Stimulated activated naive CD4-positive, alpha-beta T cell (primary cell): ENCODE measurements around the gene EIF4E2.

Experiments used
- DNase-seq, 6 experiments: peaks; one replicate each; lab custom pipeline; 2025; lab: John Stamatoyannopoulos, UW

The EIF4E2 gene

DNA sequence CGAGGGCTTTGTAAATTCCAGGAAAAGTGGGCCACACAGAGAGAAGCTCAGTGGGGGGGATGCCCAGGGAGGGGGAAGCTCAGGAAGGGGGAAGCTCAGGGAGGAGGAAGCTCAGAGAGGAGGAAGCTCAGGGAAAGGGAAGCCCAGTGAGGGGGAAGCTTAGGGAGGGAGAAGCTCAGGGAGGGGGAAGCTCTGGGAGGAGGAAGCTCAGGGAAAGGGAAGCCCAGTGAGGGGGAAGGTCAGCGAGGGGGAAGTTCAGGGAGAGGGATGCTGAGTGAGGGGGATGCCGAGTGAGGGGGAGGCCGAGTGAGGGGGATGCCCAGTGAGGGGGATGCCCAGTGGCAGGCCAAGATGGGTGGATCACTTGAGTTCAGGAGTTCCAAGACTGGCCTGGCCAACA lies 11.8 kb upstream of the EIF4E2 start:
- DNase-seq = no peak

DNA sequence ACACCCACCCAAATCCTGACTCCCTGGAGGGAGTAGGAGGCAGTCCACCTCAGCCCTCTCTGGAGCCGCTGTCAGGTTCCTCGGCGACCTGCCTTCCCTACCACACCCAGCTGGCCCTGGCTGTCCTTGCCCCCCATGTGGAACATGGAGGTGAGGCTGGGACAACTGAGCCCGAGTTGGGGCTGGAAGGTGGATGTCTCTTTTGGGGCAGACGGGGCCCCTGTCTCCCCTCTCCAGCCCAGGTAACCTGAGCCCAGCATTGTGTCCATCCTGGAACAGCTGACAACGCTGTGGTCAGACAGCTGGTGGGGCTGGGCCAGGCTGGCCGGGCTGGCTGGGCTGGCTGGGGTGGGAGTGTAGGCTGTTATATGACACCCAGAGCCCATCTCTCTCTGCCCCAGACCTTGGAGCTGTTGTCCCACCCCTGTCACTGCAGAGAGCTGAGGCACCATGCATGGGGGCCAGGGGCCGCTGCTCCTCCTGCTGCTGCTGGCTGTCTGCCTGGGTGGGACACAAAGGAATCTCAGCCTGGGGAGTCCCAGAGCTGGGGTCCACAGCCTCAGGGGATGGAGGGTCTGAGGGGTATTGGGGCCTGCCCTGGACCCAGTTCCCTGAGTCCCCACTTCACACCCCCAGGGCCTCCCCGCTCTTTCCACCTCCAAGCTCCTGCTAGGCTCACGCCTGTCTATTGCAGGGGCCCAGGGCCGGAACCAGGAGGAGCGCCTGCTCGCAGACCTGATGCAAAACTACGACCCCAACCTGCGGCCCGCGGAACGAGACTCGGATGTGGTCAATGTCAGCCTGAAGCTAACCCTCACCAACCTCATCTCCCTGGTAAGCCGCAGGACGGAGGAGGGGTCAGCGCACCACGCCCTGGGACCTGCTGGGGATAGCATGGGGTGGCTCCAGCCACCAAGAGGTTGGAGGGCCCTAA lies 10.9 kb upstream of the EIF4E2 start, which contains the start of gene CHRNG:
Gene CHRNG, plus strand, starts transcription at position 395 of the 934 bp plus-strand sequence. Its CDS starts 56 bp downstream, at position 451.
- no peak for DNase-seq

- DNase-seq = no peak
Observed at GRCh38 chr2:232540441-232541041, 9.9 kb upstream of the EIF4E2 start.

DNA sequence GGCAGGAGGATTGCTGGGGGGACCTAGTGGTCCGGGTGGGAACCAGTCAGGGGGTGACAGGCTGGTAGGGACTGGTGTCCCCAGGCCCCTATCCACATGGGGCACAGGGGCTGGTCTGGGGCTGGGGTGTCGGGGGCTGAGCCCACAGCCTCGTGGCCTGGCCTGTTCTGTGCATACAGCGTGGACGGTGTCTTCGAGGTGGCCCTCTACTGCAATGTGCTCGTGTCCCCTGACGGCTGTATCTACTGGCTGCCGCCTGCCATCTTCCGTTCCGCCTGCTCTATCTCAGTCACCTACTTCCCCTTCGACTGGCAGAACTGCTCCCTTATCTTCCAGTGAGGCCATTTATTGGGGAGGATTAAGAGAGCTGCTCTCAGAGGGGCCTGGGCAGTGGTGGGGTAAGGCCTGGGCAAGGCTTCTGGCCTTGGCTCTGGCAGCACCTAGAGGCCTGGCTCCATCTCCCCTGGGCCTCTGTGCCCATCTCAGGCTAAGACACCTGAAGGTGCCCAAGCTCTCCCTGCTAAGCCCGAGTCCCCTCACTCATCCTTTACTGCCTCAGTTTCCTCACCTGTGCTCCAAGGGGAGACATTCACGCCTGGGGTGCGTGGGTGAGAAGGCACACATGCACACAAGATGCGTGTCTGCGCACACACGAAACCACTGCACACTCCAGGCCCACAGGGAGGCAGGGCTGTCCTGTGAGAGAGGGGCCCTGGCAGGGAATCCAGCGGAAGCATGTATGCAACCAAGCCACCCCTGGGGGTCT lies 9.1 kb upstream of the EIF4E2 start:
- no peak for DNase-seq

- no peak for DNase-seq
Observed at GRCh38 chr2:232541961-232542714, 8.4 kb upstream of the EIF4E2 start.

- no peak for DNase-seq
Observed at GRCh38 chr2:232542715-232543467, 7.6 kb upstream of the EIF4E2 start.

DNA sequence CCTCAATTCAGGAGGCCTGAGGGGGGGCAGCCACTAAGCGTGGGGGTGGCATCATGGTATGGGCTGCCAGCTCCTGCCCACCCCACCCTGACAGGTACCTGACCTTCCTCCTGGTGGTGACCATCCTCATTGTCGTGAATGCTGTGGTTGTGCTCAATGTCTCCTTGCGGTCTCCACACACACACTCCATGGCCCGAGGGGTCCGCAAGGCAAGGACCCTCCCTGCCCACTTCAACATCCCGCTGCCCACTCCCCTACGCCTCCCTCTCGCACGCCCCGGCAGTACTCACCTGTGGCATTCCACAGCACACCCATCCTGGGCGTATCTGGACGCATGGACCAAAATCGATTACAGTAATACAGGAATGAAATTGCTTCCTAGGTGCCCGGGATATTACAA lies 7.0 kb upstream of the EIF4E2 start:
- no peak for DNase-seq

DNA sequence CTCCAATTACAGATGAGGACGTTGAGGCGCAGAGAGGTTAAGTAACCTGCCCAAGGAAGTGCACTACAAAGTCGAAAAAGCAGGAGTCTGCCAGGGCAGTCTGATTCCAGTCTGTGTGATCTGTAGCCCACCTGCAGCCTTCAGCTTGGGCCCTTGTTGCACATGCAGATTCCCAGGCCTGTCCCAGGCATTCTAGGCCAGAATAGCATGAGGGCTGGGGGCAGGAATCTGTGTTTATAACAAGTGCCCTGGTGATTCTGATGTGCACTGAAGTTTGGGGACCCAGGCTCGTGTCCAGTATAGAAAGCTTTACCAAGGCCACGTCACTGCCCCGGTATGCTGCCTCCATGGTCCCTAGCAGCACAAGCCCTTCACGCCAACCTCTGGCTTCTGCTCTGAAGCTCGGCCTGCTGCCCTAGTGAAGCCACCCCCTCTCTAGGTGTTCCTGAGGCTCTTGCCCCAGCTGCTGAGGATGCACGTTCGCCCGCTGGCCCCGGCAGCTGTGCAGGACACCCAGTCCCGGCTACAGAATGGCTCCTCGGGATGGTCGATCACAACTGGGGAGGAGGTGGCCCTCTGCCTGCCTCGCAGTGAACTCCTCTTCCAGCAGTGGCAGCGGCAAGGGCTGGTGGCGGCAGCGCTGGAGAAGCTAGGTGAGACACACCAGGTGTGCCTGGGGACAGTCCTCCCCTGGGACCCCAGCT lies 6.4 kb upstream of the EIF4E2 start:
- no peak for DNase-seq

DNA sequence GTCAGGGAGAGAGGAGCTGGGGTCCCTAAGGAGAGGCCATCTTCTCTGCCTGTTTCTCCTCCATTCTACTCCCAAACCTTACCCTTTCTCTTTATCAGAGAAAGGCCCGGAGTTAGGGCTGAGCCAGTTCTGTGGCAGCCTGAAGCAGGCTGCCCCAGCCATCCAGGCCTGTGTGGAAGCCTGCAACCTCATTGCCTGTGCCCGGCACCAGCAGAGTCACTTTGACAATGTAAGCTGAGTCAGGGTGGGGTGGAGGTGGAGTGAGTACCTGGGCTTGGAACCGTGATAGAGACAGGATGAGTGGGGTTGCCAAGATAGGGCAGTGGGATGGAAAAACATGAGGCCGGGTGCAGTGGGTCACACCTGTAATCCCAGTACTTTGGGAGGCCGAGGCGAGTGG lies 5.8 kb upstream of the EIF4E2 start:
- no peak for DNase-seq

DNA sequence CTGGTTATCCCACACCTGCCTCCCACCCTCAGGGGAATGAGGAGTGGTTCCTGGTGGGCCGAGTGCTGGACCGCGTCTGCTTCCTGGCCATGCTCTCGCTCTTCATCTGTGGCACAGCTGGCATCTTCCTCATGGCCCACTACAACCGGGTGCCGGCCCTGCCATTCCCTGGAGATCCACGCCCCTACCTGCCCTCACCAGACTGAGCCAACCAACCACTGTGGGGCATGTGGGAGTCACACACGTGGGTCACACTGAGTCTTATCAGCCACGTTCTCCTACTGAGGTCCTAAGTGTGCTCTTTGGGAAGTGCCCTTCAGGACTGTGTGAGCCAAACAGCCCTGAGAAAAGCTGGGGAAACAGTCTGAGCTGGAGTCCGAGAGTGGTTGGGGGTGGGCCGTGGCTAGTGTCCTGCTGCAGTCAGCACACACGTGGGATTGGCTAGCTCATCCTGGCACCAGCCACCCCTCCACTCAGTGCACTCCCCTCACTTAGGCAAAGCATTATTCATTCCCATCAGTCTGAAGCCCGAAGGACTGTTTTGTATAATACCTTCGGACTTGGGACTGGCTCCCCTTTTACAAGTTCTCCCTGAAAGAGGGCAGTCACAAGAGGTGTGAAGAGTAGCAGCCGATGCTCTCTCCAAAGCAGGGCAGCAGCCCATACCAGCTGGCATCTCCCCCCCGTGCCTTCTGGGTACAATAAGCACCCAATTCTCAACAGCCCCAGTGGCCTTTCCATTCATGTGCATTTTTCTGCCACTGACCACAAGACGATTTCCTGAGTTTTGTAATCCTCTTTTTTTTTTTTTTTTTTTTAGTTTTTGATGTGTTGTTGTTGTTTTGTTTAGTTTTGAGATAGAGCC lies 4.7 kb upstream of the EIF4E2 start:
- DNase-seq = no peak

GRCh38 chr2:232547991-232548390 lies 2.5 kb upstream of the EIF4E2 start:
- DNase-seq = no peak

GRCh38 chr2:232549655-232550353 lies 685 bp upstream of the EIF4E2 start:
- no peak for DNase-seq

- DNase-seq = no peak
Observed at GRCh38 chr2:232551250-232551638, 755 bp downstream of the EIF4E2 start.

- no peak for DNase-seq
Observed at GRCh38 chr2:232551776-232552175, 1.3 kb downstream of the EIF4E2 start.

DNA sequence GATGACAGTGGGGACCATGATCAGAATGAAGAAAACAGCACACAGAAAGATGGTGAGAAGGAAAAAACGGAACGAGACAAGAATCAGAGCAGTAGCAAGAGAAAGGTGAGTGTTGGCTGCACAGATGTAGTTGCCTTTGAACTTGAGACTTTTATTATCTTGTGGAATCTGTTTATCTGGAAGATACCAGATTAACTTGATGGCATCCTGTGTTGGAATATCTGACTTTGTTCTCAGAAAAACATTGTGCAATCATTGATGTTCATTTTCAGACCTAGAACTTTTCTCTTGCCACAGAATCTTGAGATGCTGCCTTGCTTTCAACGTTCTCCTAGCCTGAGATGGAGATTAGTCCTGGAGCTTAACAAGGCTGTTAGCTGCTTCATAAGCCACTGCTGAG lies 5.9 kb downstream of the EIF4E2 start:
- no peak for DNase-seq

- no peak for DNase-seq
Observed at GRCh38 chr2:232562515-232563151, 12.1 kb downstream of the EIF4E2 start.

DNA sequence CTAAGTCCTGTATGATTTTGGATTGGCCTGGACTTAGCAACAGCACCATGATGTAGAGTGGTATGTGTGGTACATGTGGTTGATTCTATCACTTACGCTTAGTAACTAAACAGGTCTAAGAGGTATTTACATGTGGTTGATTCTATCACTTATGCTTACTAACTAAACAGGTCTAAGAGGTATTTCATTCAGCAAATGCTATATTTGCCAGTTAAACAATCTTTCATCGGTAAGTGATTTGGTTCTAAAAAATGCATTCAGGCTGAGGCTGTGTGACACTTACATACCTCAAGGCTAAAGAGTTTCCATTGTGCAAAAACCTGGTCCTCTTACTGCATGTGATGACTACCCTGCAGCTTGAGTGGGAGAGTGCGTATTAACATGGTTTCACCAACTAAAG lies 13.1 kb downstream of the EIF4E2 start:
- DNase-seq = no peak

- DNase-seq = no peak
Observed at GRCh38 chr2:232567721-232568120, 17.2 kb downstream of the EIF4E2 start.
